HG02938 (cell line): ENCODE measurements around the gene HINT2.

ENCODE experiments used
- ATAC-seq: cut with Tn5 transposase; IDR thresholded peaks from one replicate; pipeline ENCODE4 v1.9.1; 2021; ENCODE audit warnings: mild to moderate bottlenecking, moderate library complexity; ENCODE audit not compliant: unreplicated experiment

The HINT2 gene

GRCh38 chr9:35841645-35841900, 26.7 kb upstream of the HINT2 start:
- no peak for ATAC-seq

DNA sequence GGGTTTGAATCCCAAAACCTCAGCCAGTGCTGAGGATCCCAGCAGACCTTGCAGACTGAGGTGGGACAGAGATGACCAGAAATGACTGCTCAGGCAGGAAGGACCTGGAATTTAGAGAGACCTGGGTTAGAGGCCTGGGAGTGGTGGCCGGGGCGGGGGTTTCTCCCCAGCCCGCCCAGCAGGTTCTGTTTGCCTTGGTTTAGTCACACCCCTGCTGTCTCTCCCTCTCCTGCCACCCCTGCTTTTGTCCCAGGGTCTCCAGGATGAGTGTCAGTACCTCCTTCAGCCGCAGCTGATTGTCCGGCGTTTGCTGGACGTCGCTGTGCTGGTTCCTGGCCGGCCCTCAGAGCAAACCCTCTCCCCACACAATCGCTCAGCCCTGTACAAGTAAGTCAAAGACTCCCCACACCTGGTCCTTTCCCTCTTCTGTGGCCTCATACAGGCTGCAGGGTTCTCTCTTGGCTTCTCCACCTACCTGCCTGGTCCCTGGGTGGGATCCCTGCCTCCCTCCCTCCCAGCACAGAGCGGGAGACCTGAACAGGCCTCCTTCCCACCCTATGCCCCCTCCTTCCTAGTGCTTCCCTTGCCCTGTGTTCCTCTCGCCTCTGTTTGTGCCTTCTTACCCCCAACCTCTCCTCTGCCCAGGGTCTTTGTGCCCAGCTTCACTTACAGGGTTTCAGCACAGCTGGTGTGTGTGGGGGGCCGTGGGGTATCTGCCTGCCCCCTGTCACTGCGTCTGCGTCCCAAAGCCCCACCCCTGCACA, 26.2 kb upstream of the HINT2 start:
- no peak for ATAC-seq

GRCh38 chr9:35839926-35840325, 25.1 kb upstream of the HINT2 start:
- ATAC-seq = no peak

GRCh38 chr9:35836595-35836994, 21.8 kb upstream of the HINT2 start:
- no peak for ATAC-seq

DNA sequence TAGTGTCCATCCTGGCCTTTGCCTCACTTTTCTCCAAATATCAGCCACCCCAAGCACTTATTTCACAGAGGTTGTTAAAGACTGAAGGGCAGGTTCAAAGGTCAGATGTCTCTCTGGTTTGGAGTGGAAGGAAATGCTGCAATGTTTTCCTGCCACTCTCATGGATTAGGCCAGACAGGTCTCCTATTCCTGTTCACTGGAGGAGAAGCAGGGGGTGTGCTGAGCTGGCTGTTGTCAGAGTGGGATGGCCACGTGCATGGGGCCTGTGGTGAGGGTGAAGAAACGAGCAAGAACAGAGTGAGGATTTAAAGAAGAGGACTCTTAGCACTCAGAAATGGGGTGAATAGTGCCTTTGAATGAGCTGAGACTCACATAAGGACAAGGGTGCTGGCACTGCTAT, 20.9 kb upstream of the HINT2 start:
- no peak for ATAC-seq

DNA sequence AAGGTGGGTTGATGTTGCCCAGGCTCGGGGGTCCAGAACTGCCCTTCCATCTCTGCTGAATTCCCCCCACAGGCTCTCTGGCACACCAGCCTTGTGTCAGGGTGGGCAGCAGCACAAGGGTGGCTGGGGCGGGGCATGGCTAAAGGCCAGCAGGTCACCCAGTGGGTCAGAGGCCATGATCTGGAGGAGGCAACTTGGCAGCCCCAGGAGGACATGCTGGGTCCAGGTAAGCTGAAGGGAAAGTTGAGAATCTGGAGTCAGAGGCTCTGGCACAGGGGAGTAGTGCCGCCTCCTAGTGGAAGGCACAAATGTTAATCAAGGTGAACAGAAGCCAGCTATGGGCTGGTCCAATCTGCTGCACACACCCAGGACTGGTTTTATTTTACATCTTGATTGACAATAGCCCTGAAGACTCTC, 20.4 kb upstream of the HINT2 start:
- no peak for ATAC-seq

DNA sequence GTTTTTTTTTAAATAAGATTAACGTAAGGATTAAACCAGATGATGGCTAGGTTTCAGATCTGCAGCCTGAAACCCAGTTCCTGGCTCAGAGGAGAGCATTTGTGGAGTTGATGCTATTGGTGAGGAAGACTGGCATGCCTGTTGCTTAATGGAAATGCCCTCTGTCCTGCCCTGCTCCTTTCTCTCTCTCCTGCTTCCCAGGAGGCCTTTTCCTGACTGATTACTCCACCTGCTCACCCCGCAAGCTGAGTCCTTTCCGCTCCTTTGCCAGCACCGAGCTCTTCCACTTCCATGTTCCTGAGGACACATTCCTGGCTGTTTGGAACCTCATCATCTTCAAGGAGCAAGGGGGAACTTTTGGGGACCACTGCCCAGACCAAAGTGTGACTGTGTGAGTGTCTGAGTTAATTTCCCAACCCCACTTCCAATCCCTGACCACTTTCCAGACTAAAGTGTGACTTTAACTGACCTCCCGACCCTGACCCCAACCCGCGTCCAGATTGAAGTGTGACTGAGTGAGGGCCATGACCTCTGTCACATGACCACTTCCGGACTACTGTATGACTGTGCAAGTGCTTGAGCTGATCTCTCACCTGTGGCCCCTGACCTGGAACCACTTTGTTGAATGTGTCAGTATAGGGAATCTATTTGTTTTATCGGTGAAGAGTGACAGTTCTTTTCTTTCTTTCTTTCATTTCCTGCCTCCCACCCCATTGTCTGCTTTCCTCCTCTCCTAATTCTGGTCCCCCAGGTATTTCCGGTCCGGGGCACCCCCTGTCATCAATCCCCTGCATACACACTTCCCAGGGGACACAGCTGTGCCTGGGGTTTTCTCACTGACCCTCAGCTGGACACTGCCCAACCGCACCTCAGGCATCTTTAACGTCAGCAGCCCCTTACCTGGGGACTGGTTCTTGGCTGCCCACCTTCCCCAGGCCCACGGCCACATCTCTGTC, 19.7 kb upstream of the HINT2 start:
- no peak for ATAC-seq

- ATAC-seq = no peak
These were observed 18.0 kb upstream of the HINT2 start for GRCh38 chr9:35832814-35833213.

- ATAC-seq = no peak
These were observed 16.2 kb upstream of the HINT2 start for GRCh38 chr9:35831040-35831439.

GRCh38 chr9:35829764-35830096, 14.9 kb upstream of the HINT2 start:
- ATAC-seq = no peak

DNA sequence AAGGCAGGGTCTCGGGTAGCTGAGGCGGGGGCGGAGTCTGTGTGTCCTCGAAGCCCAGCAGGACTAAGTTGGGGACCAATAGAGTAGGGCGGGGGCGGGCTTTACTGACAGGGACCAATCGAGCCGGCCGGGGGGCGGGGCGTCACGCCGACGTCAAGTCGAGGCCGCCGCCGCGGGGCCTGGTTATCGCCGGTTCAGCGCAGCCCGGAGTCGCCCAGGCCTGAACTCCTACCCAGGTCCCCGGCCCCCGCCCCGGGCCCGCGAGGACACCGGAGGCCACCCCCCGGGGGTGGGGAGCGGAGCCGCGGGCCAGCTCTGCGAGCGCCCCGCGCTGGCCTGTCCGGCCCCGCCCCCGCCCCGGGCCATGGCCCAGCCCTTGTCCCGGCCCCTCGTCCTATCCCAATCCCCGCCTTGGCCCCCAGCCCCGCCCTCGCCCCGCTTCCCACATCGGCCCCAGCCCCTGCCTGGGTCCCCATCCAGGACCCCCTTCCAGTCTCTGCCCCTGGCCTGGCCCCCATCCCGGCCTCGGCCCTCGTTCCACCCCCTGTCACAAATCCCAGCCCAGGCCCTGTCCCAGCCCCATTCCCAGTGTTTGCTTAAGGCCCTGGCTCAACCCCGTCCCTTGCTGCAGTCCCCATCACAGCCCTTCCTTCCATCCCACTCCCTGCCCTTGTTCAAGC, 14.4 kb upstream of the HINT2 start, which contains the start of gene TMEM8B:
TMEM8B (plus strand) TSS at position 145 of the 680 bp plus-strand sequence; CDS start at position 365, 220 bp downstream.
- peak; percentile 62 for ATAC-seq

GRCh38 chr9:35828716-35829083, 13.9 kb upstream of the HINT2 start, which contains the start of gene FAM221B:
FAM221B (minus strand) TSS chr9:35828732; CDS start chr9:35826161, 2,571 bp downstream.
- ATAC-seq = no peak

GRCh38 chr9:35827486-35827885, 12.6 kb upstream of the HINT2 start:
- ATAC-seq = no peak

DNA sequence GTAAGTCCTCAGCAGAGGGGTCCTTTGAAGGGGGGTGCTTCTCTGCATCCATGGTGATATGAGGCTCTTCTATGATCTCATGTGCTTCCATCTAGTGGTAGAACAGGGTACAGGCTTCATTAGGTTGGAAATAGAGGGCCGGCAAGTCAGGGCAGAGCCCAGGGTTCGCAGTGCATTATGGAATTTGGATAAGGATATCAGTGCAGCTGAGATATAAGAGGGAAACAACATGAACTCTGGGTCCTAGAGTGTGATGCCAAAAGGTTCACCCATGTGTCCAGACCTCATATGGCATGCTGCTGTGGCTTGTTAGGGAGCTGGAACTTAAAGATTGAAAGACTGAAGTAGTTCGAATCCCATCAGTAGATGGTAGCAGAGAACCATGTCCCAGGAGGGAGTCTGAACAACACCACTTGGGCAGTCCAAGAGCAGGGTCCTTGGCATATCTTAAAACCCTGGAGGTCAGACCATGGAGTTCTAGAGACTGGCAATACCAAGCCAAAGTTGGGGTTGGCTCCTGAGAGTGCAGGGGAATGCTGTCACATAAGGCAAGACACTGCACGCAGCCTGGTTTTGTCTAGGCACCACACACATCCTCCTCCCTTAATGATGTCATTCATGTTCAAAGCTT, 11.3 kb upstream of the HINT2 start:
- no peak for ATAC-seq

DNA sequence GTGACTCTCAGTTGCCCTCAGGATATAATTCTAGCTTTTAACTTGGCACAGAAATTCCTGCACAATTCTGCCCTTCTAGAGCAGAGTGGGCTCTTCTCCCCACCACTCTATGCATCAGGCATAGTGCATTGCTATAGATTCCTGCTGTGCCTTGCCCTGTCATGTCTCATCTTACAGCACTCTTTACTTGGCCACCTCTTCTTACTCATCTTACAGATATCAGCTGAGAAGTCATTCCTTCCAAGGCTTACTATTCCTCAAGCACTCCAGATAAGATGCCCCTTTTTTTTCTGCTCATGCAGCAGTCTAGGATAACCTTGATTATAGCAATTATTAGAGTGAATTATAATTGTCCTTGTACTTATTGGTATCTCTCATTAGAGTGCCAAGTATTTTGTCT, 8.1 kb upstream of the HINT2 start:
- no peak for ATAC-seq

DNA sequence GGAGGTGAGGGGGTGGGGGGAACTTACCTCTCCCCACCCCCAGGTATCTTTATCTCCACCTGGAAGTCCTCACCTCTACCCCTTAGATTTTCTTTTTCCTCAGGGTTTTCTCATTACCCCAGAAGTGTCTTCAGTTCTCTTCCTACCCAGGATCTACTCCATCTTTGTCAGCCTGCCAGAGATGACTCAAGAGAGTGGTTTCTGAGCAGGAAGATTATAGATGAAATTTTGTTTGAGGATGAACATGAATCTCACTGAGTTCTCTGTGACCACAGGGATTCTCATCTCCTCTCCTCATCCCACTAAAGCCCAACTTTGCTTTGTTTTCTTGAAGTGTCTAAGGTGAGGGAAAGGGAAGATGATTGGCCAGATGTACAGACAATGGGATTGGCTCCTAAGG, 5.2 kb upstream of the HINT2 start:
- no peak for ATAC-seq

GRCh38 chr9:35818341-35818740, 3.5 kb upstream of the HINT2 start:
- ATAC-seq = no peak

DNA sequence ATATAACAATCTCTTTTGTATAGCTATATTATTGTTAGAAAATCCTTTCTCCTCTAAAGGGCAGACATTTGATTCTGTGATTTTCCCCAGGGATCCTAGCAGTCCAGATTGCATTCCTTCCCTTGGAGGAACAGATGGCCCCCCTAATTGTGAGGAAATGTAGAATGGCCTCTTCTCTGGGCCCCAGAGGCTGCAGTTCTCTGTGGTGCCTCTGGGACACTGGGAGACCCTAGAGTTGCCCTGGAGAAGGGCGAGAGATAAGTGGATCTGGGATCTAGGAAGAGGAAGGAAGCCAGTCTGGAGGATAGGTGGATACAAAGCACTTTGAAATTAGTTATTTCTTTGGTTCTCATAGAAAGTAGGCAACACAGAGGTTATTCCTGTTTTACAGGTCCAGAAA, 1.9 kb upstream of the HINT2 start:
- no peak for ATAC-seq

GRCh38 chr9:35814106-35814840, 569 bp downstream of the HINT2 start:
- ATAC-seq = peak; percentile 18

- no peak for ATAC-seq
These were observed 1.3 kb downstream of the HINT2 start for GRCh38 chr9:35813434-35814105.
